ENCODE data around the gene MKKS.
"Not testable (repeated sequence)": the region's sequence is repeated elsewhere in the genome, so short reads cannot be mapped to it uniquely, and the experiment has no call there.

DNA sequence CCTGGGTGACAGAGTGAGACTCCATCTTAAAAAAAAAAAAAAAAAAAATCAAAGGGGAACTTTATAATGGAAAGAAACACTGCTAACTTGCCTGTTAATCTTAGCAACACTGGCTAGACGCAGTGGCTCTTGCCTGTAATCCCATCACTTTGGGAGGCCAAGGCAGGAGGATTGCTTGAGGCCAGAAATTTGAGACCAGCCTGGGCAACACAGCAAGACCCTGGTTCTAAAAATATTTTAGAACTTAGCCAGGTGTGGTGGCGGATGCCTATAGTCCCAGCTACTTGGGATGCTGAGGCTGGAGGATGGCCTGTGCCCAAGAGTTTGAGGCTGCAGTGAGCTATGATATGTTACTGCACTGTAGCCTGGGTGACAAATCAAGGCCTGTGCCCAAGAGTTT is 16.8 kb downstream of the MKKS start:
- not testable (repeated sequence) for TF ChIP-seq CTCF, POLR2A (IDR thresholded peaks at IDR 0.05)

Measured in Peyer's patch (tissue), 4 donors.